Fibroblast of the conjunctiva (primary cell): ENCODE results near the gene TRAM1L1.
A peak's percentile ranks its signal among the peaks of the same experiment; 100 is the strongest.

Experiments used
- DNase-seq: peaks from one replicate; pipeline ENCODE4 v3.0.0-alpha.2; 2010; ENCODE audit warnings: low read depth

TRAM1L1 gene

GRCh38 chr4:117084866-117085701 is at the start of gene TRAM1L1:
TRAM1L1 (minus strand) TSS chr4:117085576; CDS start chr4:117085393, 183 bp downstream.
- peak; percentile 61 for DNase-seq

GRCh38 chr4:117134386-117134785 is 49.0 kb upstream of the TRAM1L1 start:
- DNase-seq = peak; percentile 57

- no peak for DNase-seq
Observed at GRCh38 chr4:117096886-117097285, 11.5 kb upstream of the TRAM1L1 start.

DNA sequence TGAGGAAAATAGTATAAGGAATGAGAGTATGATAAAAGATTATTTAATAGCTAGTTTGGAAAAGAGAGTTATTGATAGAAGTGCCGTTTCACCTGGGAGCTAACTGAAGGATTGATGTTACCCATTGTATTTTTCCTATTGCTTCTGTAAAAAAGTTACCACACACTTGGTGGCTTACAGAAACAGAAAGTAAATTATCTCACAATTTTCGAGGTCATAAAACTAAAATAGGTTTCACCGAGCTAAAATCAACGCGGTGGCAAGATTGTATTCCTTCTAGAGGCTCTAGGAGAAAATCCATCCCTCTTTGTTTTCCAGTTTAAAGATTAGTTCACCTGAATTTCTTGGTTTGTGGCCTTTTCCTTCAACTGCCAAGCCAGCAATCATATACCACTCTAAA is 11.1 kb upstream of the TRAM1L1 start:
- no peak for DNase-seq

GRCh38 chr4:117093571-117093970 is 8.2 kb upstream of the TRAM1L1 start:
- no peak for DNase-seq

GRCh38 chr4:117077760-117078159 is 7.6 kb downstream of the TRAM1L1 start:
- DNase-seq = no peak

DNA sequence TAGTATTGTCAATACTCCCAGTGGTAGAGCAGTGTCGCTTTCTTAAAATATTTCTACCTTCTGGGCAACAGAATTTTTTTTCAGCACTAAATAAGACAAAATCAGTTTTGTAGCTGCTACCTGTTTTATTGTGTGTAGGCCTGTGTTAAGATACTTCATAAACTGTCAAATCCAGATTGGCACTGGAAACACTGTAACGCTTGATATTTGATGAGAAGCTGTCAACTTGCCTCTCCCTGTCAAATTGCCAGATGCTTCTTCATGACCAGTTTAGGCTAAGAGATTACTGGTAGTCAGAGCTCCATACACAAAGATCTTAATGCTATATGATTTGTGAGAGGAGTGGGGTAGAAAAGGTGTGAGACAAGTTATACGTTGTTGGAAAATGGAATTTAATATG is 17.3 kb downstream of the TRAM1L1 start:
- DNase-seq = no peak

- DNase-seq = no peak
Observed at GRCh38 chr4:117063961-117064696, 21.2 kb downstream of the TRAM1L1 start.

GRCh38 chr4:117042962-117043361 is 42.4 kb downstream of the TRAM1L1 start:
- no peak for DNase-seq
